HG03066 (cell line): ENCODE data around the gene STMN3.

Source experiments
- ATAC-seq: cut with Tn5 transposase; IDR thresholded peaks from one replicate; pipeline ENCODE4 v1.9.1; 2021; ENCODE audit warnings: low read depth; ENCODE audit not compliant: unreplicated experiment

The STMN3 gene

GRCh38 chr20:63591147-63591533 is 62.1 kb downstream of the STMN3 start:
- no peak for ATAC-seq

- ATAC-seq = no peak
Measured at GRCh38 chr20:63590218-63591146, 62.7 kb downstream of the STMN3 start.
